HL-60/S4 (cell line): ENCODE data around the gene C2orf92.
"Not testable (repeated sequence)": the region's sequence is repeated elsewhere in the genome, so short reads cannot be mapped to it uniquely, and the experiment has no call there.

Experiments used
- in situ Hi-C: fragments of 300-500 bp; cut with MboI; formaldehyde crosslinking; loops from 2 replicates; pipeline ENCODE4 v1.14.3; 2022; ENCODE audit warnings: low sequenced_read_pairs

The C2orf92 gene

GRCh38 chr2:97687235-97687634 is 17.7 kb downstream of the C2orf92 start:
- in situ Hi-C loops = not testable (repeated sequence)

GRCh38 chr2:97688062-97688827 is 18.7 kb downstream of the C2orf92 start:
- in situ Hi-C loops = no loop called here

- in situ Hi-C loops = no loop called here
Observed at GRCh38 chr2:97691166-97691565, 21.7 kb downstream of the C2orf92 start.

- in situ Hi-C loops = no loop called here
Observed at GRCh38 chr2:97693476-97693875, 24.0 kb downstream of the C2orf92 start.

GRCh38 chr2:97695744-97696143 is 26.2 kb downstream of the C2orf92 start:
- in situ Hi-C loops = no loop called here

GRCh38 chr2:97697252-97698235 is 28.0 kb downstream of the C2orf92 start:
- in situ Hi-C loops = no loop called here

GRCh38 chr2:97698530-97698929 is 29.0 kb downstream of the C2orf92 start:
- in situ Hi-C loops = no loop called here

GRCh38 chr2:97699765-97700444 is 30.4 kb downstream of the C2orf92 start:
- in situ Hi-C loops = loop anchor here (25.0 kb wide), 1 partner anchor 687 kb away; no protein-coding TSS in a partner anchor

GRCh38 chr2:97701186-97701585 is 31.7 kb downstream of the C2orf92 start:
- in situ Hi-C loops = loop anchor here (25.0 kb wide), 1 partner anchor 686 kb away; no protein-coding TSS in a partner anchor

- in situ Hi-C loops = loop anchor here (25.0 kb wide), 1 partner anchor 685 kb away; no protein-coding TSS in a partner anchor
Observed at GRCh38 chr2:97701851-97702465, 32.4 kb downstream of the C2orf92 start.

- in situ Hi-C loops = loop anchor here (25.0 kb wide), 1 partner anchor 684 kb away; no protein-coding TSS in a partner anchor
Observed at GRCh38 chr2:97702731-97703470, 33.4 kb downstream of the C2orf92 start.

GRCh38 chr2:97703741-97704140 is 34.2 kb downstream of the C2orf92 start:
- in situ Hi-C loops = loop anchor here (25.0 kb wide), 1 partner anchor 684 kb away; no protein-coding TSS in a partner anchor

- in situ Hi-C loops = loop anchor here (25.0 kb wide), 1 partner anchor 682 kb away; no protein-coding TSS in a partner anchor
Observed at GRCh38 chr2:97704989-97705388, 35.5 kb downstream of the C2orf92 start.

- in situ Hi-C loops = loop anchor here (25.0 kb wide), 1 partner anchor 681 kb away; no protein-coding TSS in a partner anchor
Observed at GRCh38 chr2:97706112-97706511, 36.6 kb downstream of the C2orf92 start.

- in situ Hi-C loops = loop anchor here (25.0 kb wide), 1 partner anchor 680 kb away; no protein-coding TSS in a partner anchor
Observed at GRCh38 chr2:97706708-97707345, 37.3 kb downstream of the C2orf92 start.

- in situ Hi-C loops = loop anchor here (25.0 kb wide), 1 partner anchor 680 kb away; no protein-coding TSS in a partner anchor
Observed at GRCh38 chr2:97707362-97708047, 38.0 kb downstream of the C2orf92 start.

- in situ Hi-C loops = loop anchor here (25.0 kb wide), 1 partner anchor 679 kb away; no protein-coding TSS in a partner anchor
Observed at GRCh38 chr2:97708048-97708380, 38.5 kb downstream of the C2orf92 start.

GRCh38 chr2:97708608-97709007 is 39.1 kb downstream of the C2orf92 start:
- in situ Hi-C loops = loop anchor here (25.0 kb wide), 1 partner anchor 679 kb away; no protein-coding TSS in a partner anchor
